Activated naive CD4-positive, alpha-beta T cell treated with anti-CD3 and anti-CD28 coated beads, Interleukin-2, amount 10 ng/mL, durations not matched to agents 5 hours and 36 hours (primary cell): ENCODE data around the gene ACSS1. TPM values are rescaled to one million over a fixed set of nuclear protein-coding genes. Genes with fewer than 3 reads are reported as not detected.

Experiments
- total RNA-seq, 2 experiments: library from RNA; stranded (reverse); gene quantifications; one replicate each; pipeline ENCODE4 v1.2.3, GENCODE V29; 2021

Gene ACSS1
- total RNA-seq = 10 to 100 TPM; 53.3 to 55.3 TPM

GRCh38 chr20:25058051-25058846, at the start of gene ACSS1:
Gene ACSS1, minus strand, starts transcription at chr20:25058139. Its CDS starts 37 bp downstream, at chr20:25058102.

GRCh38 chr20:25081730-25082497, 24.0 kb upstream of the ACSS1 start, which contains the start of gene VSX1:
Gene VSX1, minus strand, starts transcription at chr20:25082141. Its CDS starts 45 bp downstream, at chr20:25082096.

GRCh38 chr20:24992487-24993205, 65.3 kb downstream of the ACSS1 start, which contains the start of gene APMAP:
Gene APMAP, minus strand, starts transcription at chr20:24992751. Its CDS starts 63 bp downstream, at chr20:24992688.

Other genes with a start within 250 kb of the ACSS1 start
- 10 to 100 TPM; 51.6 to 54.6 TPM for gene CST7, start 108.9 kb downstream of the ACSS1 start, total RNA-seq
- gene APMAP, start 65.4 kb downstream of the ACSS1 start, total RNA-seq = 10 to 100 TPM; 40.3 to 41.9 TPM
- not detected for gene VSX1, start 24.0 kb upstream of the ACSS1 start, total RNA-seq
- gene ENTPD6, start 137.6 kb upstream of the ACSS1 start, total RNA-seq = 10 to 100 TPM; 52.6 to 59.0 TPM
- gene PYGB, start 189.9 kb upstream of the ACSS1 start, total RNA-seq = 10 to 100 TPM; 26.2 to 27.2 TPM